WTC11 (cell line): ENCODE measurements around the gene TGM1. TPM values are rescaled to one million over a fixed set of nuclear protein-coding genes. Genes with fewer than 3 reads are reported as not detected.

ENCODE experiments used
- ATF2 ChIP-seq: sonication (generic); formaldehyde crosslinking; IDR thresholded peaks from 2 replicates; pipeline ENCODE4 v1.8.1; 2022; ENCODE audit warnings: low read depth, missing genetic modification reagents, borderline replicate concordance
- CBFB ChIP-seq: sonication (generic); formaldehyde crosslinking; IDR thresholded peaks from 2 replicates; pipeline ENCODE4 v1.8.1; 2022; ENCODE audit warnings: mild to moderate bottlenecking, low read depth, missing genetic modification reagents
- E2F5 ChIP-seq: sonication (generic); formaldehyde crosslinking; IDR thresholded peaks from 2 replicates; pipeline ENCODE4 v1.8.1; 2022; ENCODE audit warnings: mild to moderate bottlenecking, moderate library complexity, missing genetic modification reagents
- ETV6 ChIP-seq: sonication (generic); formaldehyde crosslinking; IDR thresholded peaks from 2 replicates; pipeline ENCODE4 v1.8.1; 2022; ENCODE audit warnings: mild to moderate bottlenecking, missing genetic modification reagents
- FOXJ3 ChIP-seq: sonication (generic); formaldehyde crosslinking; IDR thresholded peaks from 2 replicates; pipeline ENCODE4 v1.9.0; 2021; ENCODE audit warnings: missing genetic modification reagents, mild to moderate bottlenecking, borderline replicate concordance
- FOXP1 ChIP-seq: sonication (generic); formaldehyde crosslinking; IDR thresholded peaks from 2 replicates; pipeline ENCODE4 v1.8.0; 2022; ENCODE audit warnings: missing genetic modification reagents, mild to moderate bottlenecking, moderate library complexity, borderline replicate concordance
- GABPB1 ChIP-seq: sonication (generic); formaldehyde crosslinking; IDR thresholded peaks from 2 replicates; pipeline ENCODE4 v1.8.1; 2023; ENCODE audit warnings: mild to moderate bottlenecking, missing genetic modification reagents
- NFATC4 ChIP-seq: fragments of 250-450 bp; sonication (Bioruptor Pico); IDR thresholded peaks from 2 replicates; pipeline ENCODE4 v1.9.0; 2021; ENCODE audit warnings: mild to moderate bottlenecking
- NR2C2 ChIP-seq: sonication (generic); formaldehyde crosslinking; IDR thresholded peaks from 2 replicates; pipeline ENCODE4 v1.8.0; 2022; ENCODE audit warnings: mild to moderate bottlenecking, missing genetic modification reagents
- PRDM15 ChIP-seq: sonication (generic); formaldehyde crosslinking; IDR thresholded peaks from 2 replicates; pipeline ENCODE4 v1.8.0; 2022; ENCODE audit warnings: missing genetic modification reagents
- SOX15 ChIP-seq: fragments of 250-450 bp; sonication (Bioruptor Pico); IDR thresholded peaks from 2 replicates; pipeline ENCODE4 v1.9.0; 2021; ENCODE audit warnings: mild to moderate bottlenecking
- TCF7 ChIP-seq: sonication (generic); formaldehyde crosslinking; IDR thresholded peaks from 2 replicates; pipeline ENCODE4 v1.8.0; 2022; ENCODE audit warnings: mild to moderate bottlenecking, low read depth, missing genetic modification reagents, moderate library complexity
- TP53 ChIP-seq: sonication (generic); formaldehyde crosslinking; IDR thresholded peaks from 2 replicates; pipeline ENCODE4 v1.8.1; 2023; ENCODE audit warnings: mild to moderate bottlenecking, missing genetic modification reagents
- ZNF425 ChIP-seq: fragments of 250-450 bp; sonication (Bioruptor Pico); conservative IDR thresholded peaks from 2 replicates; pipeline ENCODE4 v1.9.0; 2021; ENCODE audit warnings: mild to moderate bottlenecking
- total RNA-seq: library from RNA; stranded (reverse); gene quantifications from 3 replicates; pipeline ENCODE4 v1.2.3, GENCODE V29; 2021
- TF ChIP-seq, protein P1 (sequence below): sonication (generic); formaldehyde crosslinking; IDR thresholded peaks from 2 replicates; pipeline ENCODE4 v1.8.0; 2023; ENCODE audit warnings: missing genetic modification reagents
- TF ChIP-seq, protein P2 (sequence below): sonication (generic); formaldehyde crosslinking; IDR thresholded peaks from 2 replicates; pipeline ENCODE4 v1.8.1; 2023; ENCODE audit warnings: mild to moderate bottlenecking, missing genetic modification reagents, moderate library complexity
- TF ChIP-seq, protein P3 (sequence below): sonication (generic); formaldehyde crosslinking; IDR thresholded peaks from 2 replicates; pipeline ENCODE4 v1.8.1; 2022; ENCODE audit warnings: mild to moderate bottlenecking, missing genetic modification reagents, moderate library complexity, borderline replicate concordance
- TF ChIP-seq, protein P4 (sequence below): fragments of 200-600 bp; IDR thresholded peaks from 2 replicates; pipeline ENCODE4 v1.8.0; 2022; ENCODE audit warnings: antibody characterized with exemption
- TF ChIP-seq, protein P5 (sequence below): sonication (generic); formaldehyde crosslinking; IDR thresholded peaks from 2 replicates; pipeline ENCODE4 v1.8.1; 2023; ENCODE audit warnings: mild to moderate bottlenecking, missing genetic modification reagents, borderline replicate concordance

TGM1 gene
- total RNA-seq, 1 experiment from 2014 or later: 5.2 TPM

DNA sequence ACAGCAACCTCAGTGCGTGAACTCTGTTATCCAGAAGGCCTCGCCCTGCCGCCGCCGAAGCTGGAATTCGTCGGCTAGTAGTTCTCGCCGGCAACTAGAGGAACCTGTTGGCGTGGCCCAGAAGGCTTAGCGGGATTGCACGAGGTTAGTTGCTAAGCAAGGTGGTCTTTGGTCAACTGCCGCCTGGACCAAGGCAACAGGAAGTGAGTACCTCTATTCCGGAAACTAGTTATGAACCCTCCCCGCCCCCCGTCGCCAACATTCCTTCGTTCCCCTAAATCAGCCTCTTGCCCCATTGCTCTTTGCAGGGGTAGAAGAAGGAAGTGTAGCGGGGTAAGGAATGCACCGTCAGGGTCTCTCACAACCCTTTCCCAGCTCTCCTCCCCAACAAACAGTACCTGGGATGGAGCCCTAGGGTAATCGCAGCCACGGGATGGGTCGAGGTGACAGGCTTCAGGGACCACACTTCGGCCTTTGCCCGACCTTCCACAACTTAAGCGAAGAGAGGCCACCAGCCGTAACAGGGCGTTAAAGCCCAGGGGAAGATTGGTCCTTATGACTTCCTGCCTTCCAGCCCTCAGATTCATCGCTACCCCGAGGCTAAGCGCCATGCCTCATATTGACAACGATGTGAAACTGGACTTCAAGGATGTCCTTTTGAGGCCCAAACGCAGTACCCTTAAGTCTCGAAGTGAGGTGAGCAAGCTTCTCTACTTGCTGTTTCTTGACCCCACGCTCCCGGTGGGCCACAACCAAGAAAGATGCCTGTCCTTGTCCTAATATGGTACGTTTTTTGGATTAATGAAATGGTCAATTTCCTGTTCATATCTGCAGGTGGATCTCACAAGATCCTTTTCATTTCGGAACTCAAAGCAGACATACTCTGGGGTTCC lies 30.1 kb downstream of the TGM1 start, which contains the start of gene GMPR2 (continued):
- no peak for TF ChIP-seq ZNF425 (CRISPR knock-in tag)
- TF ChIP-seq, protein P1, sequence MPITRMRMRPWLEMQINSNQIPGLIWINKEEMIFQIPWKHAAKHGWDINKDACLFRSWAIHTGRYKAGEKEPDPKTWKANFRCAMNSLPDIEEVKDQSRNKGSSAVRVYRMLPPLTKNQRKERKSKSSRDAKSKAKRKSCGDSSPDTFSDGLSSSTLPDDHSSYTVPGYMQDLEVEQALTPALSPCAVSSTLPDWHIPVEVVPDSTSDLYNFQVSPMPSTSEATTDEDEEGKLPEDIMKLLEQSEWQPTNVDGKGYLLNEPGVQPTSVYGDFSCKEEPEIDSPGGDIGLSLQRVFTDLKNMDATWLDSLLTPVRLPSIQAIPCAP (CRISPR knock-in tag): no peak
- TF ChIP-seq TCF7 (CRISPR knock-in tag): no peak
- TF ChIP-seq CBFB (CRISPR knock-in tag): no peak
- TF ChIP-seq ETV6 (CRISPR knock-in tag): no peak
- TF ChIP-seq, protein P2, sequence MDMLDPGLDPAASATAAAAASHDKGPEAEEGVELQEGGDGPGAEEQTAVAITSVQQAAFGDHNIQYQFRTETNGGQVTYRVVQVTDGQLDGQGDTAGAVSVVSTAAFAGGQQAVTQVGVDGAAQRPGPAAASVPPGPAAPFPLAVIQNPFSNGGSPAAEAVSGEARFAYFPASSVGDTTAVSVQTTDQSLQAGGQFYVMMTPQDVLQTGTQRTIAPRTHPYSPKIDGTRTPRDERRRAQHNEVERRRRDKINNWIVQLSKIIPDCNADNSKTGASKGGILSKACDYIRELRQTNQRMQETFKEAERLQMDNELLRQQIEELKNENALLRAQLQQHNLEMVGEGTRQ (CRISPR knock-in tag): peak; percentile 5; the same call in 1 of the 2 replicates
- TF ChIP-seq E2F5 (CRISPR knock-in tag): no peak
- no peak for TF ChIP-seq ATF2 (CRISPR knock-in tag)
- TF ChIP-seq NR2C2 (CRISPR knock-in tag): no peak
- TF ChIP-seq PRDM15 (CRISPR knock-in tag): no peak
- TF ChIP-seq, protein P3, sequence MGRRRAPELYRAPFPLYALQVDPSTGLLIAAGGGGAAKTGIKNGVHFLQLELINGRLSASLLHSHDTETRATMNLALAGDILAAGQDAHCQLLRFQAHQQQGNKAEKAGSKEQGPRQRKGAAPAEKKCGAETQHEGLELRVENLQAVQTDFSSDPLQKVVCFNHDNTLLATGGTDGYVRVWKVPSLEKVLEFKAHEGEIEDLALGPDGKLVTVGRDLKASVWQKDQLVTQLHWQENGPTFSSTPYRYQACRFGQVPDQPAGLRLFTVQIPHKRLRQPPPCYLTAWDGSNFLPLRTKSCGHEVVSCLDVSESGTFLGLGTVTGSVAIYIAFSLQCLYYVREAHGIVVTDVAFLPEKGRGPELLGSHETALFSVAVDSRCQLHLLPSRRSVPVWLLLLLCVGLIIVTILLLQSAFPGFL (CRISPR knock-in tag): no peak
- TF ChIP-seq FOXP1 (CRISPR knock-in tag): peak; percentile 52; the same call in 1 of the 2 replicates
- TF ChIP-seq, protein P4, sequence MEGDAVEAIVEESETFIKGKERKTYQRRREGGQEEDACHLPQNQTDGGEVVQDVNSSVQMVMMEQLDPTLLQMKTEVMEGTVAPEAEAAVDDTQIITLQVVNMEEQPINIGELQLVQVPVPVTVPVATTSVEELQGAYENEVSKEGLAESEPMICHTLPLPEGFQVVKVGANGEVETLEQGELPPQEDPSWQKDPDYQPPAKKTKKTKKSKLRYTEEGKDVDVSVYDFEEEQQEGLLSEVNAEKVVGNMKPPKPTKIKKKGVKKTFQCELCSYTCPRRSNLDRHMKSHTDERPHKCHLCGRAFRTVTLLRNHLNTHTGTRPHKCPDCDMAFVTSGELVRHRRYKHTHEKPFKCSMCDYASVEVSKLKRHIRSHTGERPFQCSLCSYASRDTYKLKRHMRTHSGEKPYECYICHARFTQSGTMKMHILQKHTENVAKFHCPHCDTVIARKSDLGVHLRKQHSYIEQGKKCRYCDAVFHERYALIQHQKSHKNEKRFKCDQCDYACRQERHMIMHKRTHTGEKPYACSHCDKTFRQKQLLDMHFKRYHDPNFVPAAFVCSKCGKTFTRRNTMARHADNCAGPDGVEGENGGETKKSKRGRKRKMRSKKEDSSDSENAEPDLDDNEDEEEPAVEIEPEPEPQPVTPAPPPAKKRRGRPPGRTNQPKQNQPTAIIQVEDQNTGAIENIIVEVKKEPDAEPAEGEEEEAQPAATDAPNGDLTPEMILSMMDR: no peak
- TF ChIP-seq, protein P5, sequence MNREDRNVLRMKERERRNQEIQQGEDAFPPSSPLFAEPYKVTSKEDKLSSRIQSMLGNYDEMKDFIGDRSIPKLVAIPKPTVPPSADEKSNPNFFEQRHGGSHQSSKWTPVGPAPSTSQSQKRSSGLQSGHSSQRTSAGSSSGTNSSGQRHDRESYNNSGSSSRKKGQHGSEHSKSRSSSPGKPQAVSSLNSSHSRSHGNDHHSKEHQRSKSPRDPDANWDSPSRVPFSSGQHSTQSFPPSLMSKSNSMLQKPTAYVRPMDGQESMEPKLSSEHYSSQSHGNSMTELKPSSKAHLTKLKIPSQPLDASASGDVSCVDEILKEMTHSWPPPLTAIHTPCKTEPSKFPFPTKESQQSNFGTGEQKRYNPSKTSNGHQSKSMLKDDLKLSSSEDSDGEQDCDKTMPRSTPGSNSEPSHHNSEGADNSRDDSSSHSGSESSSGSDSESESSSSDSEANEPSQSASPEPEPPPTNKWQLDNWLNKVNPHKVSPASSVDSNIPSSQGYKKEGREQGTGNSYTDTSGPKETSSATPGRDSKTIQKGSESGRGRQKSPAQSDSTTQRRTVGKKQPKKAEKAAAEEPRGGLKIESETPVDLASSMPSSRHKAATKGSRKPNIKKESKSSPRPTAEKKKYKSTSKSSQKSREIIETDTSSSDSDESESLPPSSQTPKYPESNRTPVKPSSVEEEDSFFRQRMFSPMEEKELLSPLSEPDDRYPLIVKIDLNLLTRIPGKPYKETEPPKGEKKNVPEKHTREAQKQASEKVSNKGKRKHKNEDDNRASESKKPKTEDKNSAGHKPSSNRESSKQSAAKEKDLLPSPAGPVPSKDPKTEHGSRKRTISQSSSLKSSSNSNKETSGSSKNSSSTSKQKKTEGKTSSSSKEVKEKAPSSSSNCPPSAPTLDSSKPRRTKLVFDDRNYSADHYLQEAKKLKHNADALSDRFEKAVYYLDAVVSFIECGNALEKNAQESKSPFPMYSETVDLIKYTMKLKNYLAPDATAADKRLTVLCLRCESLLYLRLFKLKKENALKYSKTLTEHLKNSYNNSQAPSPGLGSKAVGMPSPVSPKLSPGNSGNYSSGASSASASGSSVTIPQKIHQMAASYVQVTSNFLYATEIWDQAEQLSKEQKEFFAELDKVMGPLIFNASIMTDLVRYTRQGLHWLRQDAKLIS: no peak
- peak; percentile 28; the same call in 1 of the 2 replicates for TF ChIP-seq GABPB1
- no peak for TF ChIP-seq TP53
- no peak for TF ChIP-seq NFATC4 (CRISPR knock-in tag)
- TF ChIP-seq SOX15: no peak
- no peak for TF ChIP-seq FOXJ3 (CRISPR knock-in tag)
